Mesothelial cell of epicardium (in vitro differentiated cells): ENCODE results near the gene ULK4. TPM values are rescaled to one million over a fixed set of nuclear protein-coding genes. Genes with fewer than 3 reads are reported as not detected.
"Not testable (repeated sequence)": the region's sequence is repeated elsewhere in the genome, so short reads cannot be mapped to it uniquely, and the experiment has no call there.

Experiments used
- DNase-seq, 2 experiments: peaks; one replicate each; pipeline ENCODE4 v3.0.0; 2021; ENCODE audit warnings: low spot score in 2 of 2; ENCODE audit not compliant: unreplicated experiment in 2 of 2
- H3K27ac Mint-ChIP-seq: 2 replicates; pipeline ENCODE4 v1.8.0; 2021; ENCODE audit warnings: mixed read lengths
- H3K27me3 Mint-ChIP-seq: 2 replicates; pipeline ENCODE4 v1.8.0; 2021; ENCODE audit warnings: low read depth, mixed read lengths
- H3K36me3 Mint-ChIP-seq: 2 replicates; pipeline ENCODE4 v1.8.0; 2021; ENCODE audit warnings: mixed read lengths
- H3K4me1 Mint-ChIP-seq: 2 replicates; pipeline ENCODE4 v1.8.0; 2021; ENCODE audit warnings: mixed read lengths
- H3K4me3 Mint-ChIP-seq: 2 replicates; pipeline ENCODE4 v1.8.0; 2021; ENCODE audit warnings: mild to moderate bottlenecking, moderate library complexity, mixed read lengths
- H3K9me3 Mint-ChIP-seq: 2 replicates; pipeline ENCODE4 v1.8.0; 2021; ENCODE audit warnings: mixed read lengths
- CTCF ChIP-seq: fragments of 200-600 bp; sonication (generic); IDR thresholded peaks from one replicate; pipeline ENCODE4 v1.5.0; 2021; ENCODE audit warnings: antibody characterized with exemption; ENCODE audit not compliant: unreplicated experiment
- total RNA-seq: library from RNA; stranded (reverse); gene quantifications from 3 replicates; pipeline ENCODE4 v1.2.1, GENCODE V29; 2021

The ULK4 gene
- total RNA-seq, 1 donor from 2014 or later, result 10.7 TPM

GRCh38 chr3:41867533-41867932 lies 94.4 kb downstream of the ULK4 start:
- Mint-ChIP-seq H3K4me1 (no peaks in the 10 kb centered on the region), H3K27ac (no peak overlapping the region), H3K27me3 (no peaks in the 10 kb centered on the region)

GRCh38 chr3:41866298-41866697 lies 95.6 kb downstream of the ULK4 start:
- no peak overlapping the region for H3K27ac Mint-ChIP-seq
- no peaks in the 10 kb centered on the region for H3K27me3 Mint-ChIP-seq
- peaks cover 38% of the 10 kb centered on the region for H3K9me3 Mint-ChIP-seq

More at GRCh38 chr3:41867533-41867932, 94.4 kb downstream of the ULK4 start:
- DNase-seq, result no peak
- Mint-ChIP-seq H3K36me3 (peaks cover 23% of the 10 kb centered on the region), H3K9me3 (peaks cover 34% of the 10 kb centered on the region), H3K4me3 (no peak overlapping the region)
- no peak for TF ChIP-seq CTCF

DNA sequence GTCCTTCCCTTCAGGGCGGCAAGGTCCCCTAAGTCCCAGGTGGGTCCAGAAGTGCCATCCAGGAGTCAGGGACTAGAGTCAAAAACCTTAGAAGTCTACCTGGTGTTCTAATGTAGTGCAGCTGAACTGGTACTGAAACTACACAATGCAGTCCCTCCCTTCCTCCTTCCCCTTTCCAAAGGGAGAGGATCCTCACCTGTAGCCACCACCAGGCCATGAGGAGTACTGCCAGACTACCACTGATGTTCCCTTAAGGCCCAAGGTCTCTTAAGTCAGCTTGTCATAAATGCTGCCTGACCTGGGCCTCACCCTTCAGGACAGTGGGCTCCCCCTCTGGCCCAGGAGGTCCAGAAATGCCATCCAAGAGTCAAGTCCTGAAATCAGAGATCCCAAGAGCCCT lies 98.9 kb downstream of the ULK4 start:
- peaks cover 20% of the 10 kb centered on the region for H3K36me3 Mint-ChIP-seq
- H3K4me1 Mint-ChIP-seq, result no peaks in the 10 kb centered on the region
- H3K27me3 Mint-ChIP-seq, result no peaks in the 10 kb centered on the region
- H3K27ac Mint-ChIP-seq, result no peak overlapping the region
- peaks cover 38% of the 10 kb centered on the region for H3K9me3 Mint-ChIP-seq
- no peak for DNase-seq
- H3K4me3 Mint-ChIP-seq, result no peak overlapping the region
- no peak for TF ChIP-seq CTCF

More at GRCh38 chr3:41866298-41866697, 95.6 kb downstream of the ULK4 start:
- Mint-ChIP-seq H3K4me1 (no peaks in the 10 kb centered on the region), H3K4me3 (no peak overlapping the region), H3K36me3 (peaks cover 23% of the 10 kb centered on the region)
- DNase-seq, result no peak
- TF ChIP-seq CTCF, result no peak

- Mint-ChIP-seq H3K9me3 (peaks cover 33% of the 10 kb centered on the region), H3K36me3 (peaks cover 16% of the 10 kb centered on the region)
- H3K27me3 Mint-ChIP-seq, H3K27ac Mint-ChIP-seq, DNase-seq, H3K4me3 Mint-ChIP-seq, H3K4me1 Mint-ChIP-seq: not testable (repeated sequence)
These were observed 101.4 kb downstream of the ULK4 start for GRCh38 chr3:41860489-41860888.

- Mint-ChIP-seq H3K4me1 (no peaks in the 10 kb centered on the region), H3K27ac (no peak overlapping the region), H3K4me3 (no peak overlapping the region), H3K27me3 (no peaks in the 10 kb centered on the region), H3K36me3 (peaks cover 8% of the 10 kb centered on the region), H3K9me3 (peaks cover 23% of the 10 kb centered on the region)
- no peak for TF ChIP-seq CTCF
- no peak for DNase-seq
These were observed 106.9 kb downstream of the ULK4 start for GRCh38 chr3:41854956-41855355.

GRCh38 chr3:41853540-41854196 lies 108.2 kb downstream of the ULK4 start:
- peaks cover 16% of the 10 kb centered on the region for H3K9me3 Mint-ChIP-seq
- no peak for DNase-seq
- peaks cover 3% of the 10 kb centered on the region for H3K36me3 Mint-ChIP-seq
- H3K4me3 Mint-ChIP-seq, result no peak overlapping the region
- H3K27me3 Mint-ChIP-seq, result no peaks in the 10 kb centered on the region
- no peaks in the 10 kb centered on the region for H3K4me1 Mint-ChIP-seq
- TF ChIP-seq CTCF, result no peak
- H3K27ac Mint-ChIP-seq, result no peak overlapping the region
